D721Med (cell line): ENCODE results near the gene PTPRG.

Experiments used
- DNase-seq: peaks from one replicate; pipeline ENCODE4 v3.0.0; 2011; ENCODE audit warnings: low spot score; ENCODE audit not compliant: insufficient read length
- FAIRE-seq: peaks from 2 replicates; lab custom pipeline; 2011; peaks lifted over from hg19 to GRCh38; lab: Jason Lieb, UNC
- CTCF ChIP-seq: IDR thresholded peaks from 2 replicates; pipeline ENCODE4 v1.5.1; 2012; ENCODE audit warnings: mild to moderate bottlenecking, control low read depth; ENCODE audit not compliant: insufficient read depth; ENCODE audit errors: missing control alignments

Gene PTPRG

DNA sequence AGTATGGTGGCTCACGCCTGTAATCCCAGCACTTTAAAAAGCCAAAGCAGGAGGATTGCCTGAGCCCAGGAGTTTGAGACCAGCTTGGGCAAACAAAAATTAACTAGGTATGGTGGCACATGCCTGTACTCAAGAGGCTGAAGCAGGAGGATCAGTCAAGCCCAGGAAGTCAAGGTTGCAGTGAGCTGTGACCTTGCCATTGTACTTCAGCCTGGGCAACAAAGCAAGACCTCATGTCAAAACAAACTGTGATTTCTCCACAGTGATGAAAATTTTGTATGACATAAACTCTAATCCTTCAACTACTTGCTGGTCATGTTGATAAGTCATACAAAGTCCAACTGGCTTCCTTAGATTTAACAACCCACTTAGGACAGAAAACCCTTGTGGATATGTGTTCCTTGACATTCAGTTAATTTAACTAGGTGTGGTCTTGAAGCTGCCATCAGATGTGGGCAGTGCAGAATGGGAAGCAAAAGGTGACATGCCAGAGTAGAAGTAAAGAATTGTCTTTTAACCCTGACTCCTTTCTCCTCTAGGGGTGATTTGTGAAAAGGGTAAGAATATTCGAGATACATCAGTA is 263.3 kb downstream of the PTPRG start:
- FAIRE-seq, result no peak
- TF ChIP-seq CTCF, result no peak
- no peak for DNase-seq

GRCh38 chr3:61826161-61826560 is 264.8 kb downstream of the PTPRG start:
- DNase-seq (no peak), FAIRE-seq (no peak)
- no peak for TF ChIP-seq CTCF

- FAIRE-seq (peak; percentile 21), DNase-seq (no peak)
- no peak for TF ChIP-seq CTCF
Observed at GRCh38 chr3:61828184-61828874, 267.0 kb downstream of the PTPRG start.

GRCh38 chr3:61828880-61829721 is 267.7 kb downstream of the PTPRG start:
- no peak for TF ChIP-seq CTCF
- no peak for DNase-seq
- FAIRE-seq, result no peak

DNA sequence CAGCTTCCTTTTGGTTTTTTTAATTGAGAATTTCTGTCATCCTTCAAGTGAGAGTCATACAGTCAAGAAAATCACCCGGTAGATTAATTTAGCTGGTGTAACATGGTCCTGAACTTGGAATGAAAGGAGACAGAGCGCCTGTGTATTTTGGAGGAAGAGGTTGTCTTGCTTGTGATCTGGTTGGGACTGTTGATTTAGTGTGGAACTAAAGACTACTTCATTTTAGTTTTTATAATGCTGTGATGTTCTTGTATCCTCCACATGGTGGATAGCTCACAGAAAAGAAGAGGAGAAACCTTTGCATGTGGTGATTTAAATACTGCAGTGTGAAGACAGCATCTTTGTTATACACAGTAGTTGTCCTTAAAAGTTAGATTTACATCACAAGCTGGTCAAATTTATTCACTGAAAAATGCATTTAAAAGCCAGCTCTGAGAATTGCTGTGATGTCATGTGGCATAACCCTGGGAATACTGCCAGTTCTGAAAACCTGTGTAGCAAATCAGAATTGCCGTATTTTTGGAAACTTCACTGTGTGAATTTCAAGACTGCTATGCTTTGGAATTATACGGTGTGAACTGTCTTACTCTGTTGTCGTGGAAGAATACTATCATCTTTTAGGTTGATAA is 268.5 kb downstream of the PTPRG start:
- FAIRE-seq (no peak), DNase-seq (no peak)
- no peak for TF ChIP-seq CTCF

GRCh38 chr3:61831973-61832372 is 270.6 kb downstream of the PTPRG start:
- TF ChIP-seq CTCF, result no peak
- no peak for FAIRE-seq
- DNase-seq, result no peak
